Neutrophil (primary cell): ENCODE data around the gene PDK2.

ENCODE experiments used
- H3K27ac ChIP-seq: fragments of 200-600 bp; sonication (generic); 2 replicates; pipeline ENCODE4 v1.5.1; 2016; ENCODE audit warnings: mild to moderate bottlenecking, moderate library complexity
- H3K27me3 ChIP-seq: fragments of 200-600 bp; sonication (generic); 2 replicates; pipeline ENCODE4 v1.6.0; 2016; ENCODE audit warnings: mild to moderate bottlenecking
- H3K36me3 ChIP-seq: fragments of 200-600 bp; sonication (generic); 2 replicates; pipeline ENCODE4 v1.5.1; 2017
- H3K4me1 ChIP-seq, 2 experiments: fragments of 200-600 bp in 1 of 2; sonication (generic) in 1 of 2; 1 replicate in 1 of 2; 2 replicates in 1 of 2; pipeline versions ENCODE4 v1.5.1 to v1.6.1; 2013 to 2016; ENCODE audit warnings: low read depth in 1 of 2, low read length in 1 of 2, mild to moderate bottlenecking in 1 of 2, moderate library complexity in 1 of 2; ENCODE audit not compliant: control insufficient read depth in 1 of 2, insufficient read depth in 1 of 2
- H3K4me3 ChIP-seq, 2 experiments: fragments of 200-600 bp in 1 of 2; sonication (generic) in 1 of 2; 1 replicate in 1 of 2; 2 replicates in 1 of 2; pipeline ENCODE4 v1.5.1; 2013 to 2016; ENCODE audit warnings: low read depth in 1 of 2, low read length in 1 of 2, mild to moderate bottlenecking in 1 of 2, moderate library complexity in 1 of 2
- H3K9me3 ChIP-seq: fragments of 200-600 bp; sonication (generic); 2 replicates; pipeline ENCODE4 v1.5.1; 2016
- CTCF ChIP-seq: fragments of 200-600 bp; sonication (generic); IDR thresholded peaks from 2 replicates; pipeline ENCODE4 v1.5.1; 2016; ENCODE audit warnings: antibody characterized with exemption

The PDK2 gene

GRCh38 chr17:50132104-50132794 lies 37.1 kb downstream of the PDK2 start:
- H3K4me1 ChIP-seq, result peaks cover 14 to 31% of the 10 kb centered on the region in 2 experiments
- no peak for TF ChIP-seq CTCF
- no peak overlapping the region for H3K27ac ChIP-seq
- no peaks in the 10 kb centered on the region for H3K9me3 ChIP-seq
- H3K27me3 ChIP-seq, result peaks cover 49% of the 10 kb centered on the region
- no peak overlapping the region for H3K4me3 ChIP-seq
- H3K36me3 ChIP-seq, result peaks cover 49% of the 10 kb centered on the region

GRCh38 chr17:50133028-50133768 lies 38.0 kb downstream of the PDK2 start:
- Histone ChIP-seq H3K9me3 (no peaks in the 10 kb centered on the region), H3K27me3 (peaks cover 40% of the 10 kb centered on the region), H3K27ac (peak overlapping the region; percentile 12), H3K36me3 (peaks cover 58% of the 10 kb centered on the region), H3K4me1 (peaks cover 7 to 22% of the 10 kb centered on the region in 2 experiments), H3K4me3 (no peak overlapping the region)
- TF ChIP-seq CTCF, result no peak

GRCh38 chr17:50133769-50134099 lies 38.6 kb downstream of the PDK2 start:
- H3K9me3 ChIP-seq, result no peaks in the 10 kb centered on the region
- no peak overlapping the region for H3K4me3 ChIP-seq
- H3K36me3 ChIP-seq, result peaks cover 64% of the 10 kb centered on the region
- H3K27me3 ChIP-seq, result peaks cover 34% of the 10 kb centered on the region
- no peak overlapping the region for H3K27ac ChIP-seq
- H3K4me1 ChIP-seq, result peaks cover 3 to 16% of the 10 kb centered on the region in 2 experiments
- no peak for TF ChIP-seq CTCF

GRCh38 chr17:50134206-50135110 lies 39.3 kb downstream of the PDK2 start:
- Histone ChIP-seq H3K36me3 (peaks cover 71% of the 10 kb centered on the region), H3K9me3 (no peaks in the 10 kb centered on the region), H3K4me1 (peaks cover 0 to 9% of the 10 kb centered on the region in 2 experiments), H3K4me3 (no peak overlapping the region), H3K27me3 (peaks cover 27% of the 10 kb centered on the region), H3K27ac (no peak overlapping the region)
- no peak for TF ChIP-seq CTCF

- H3K36me3 ChIP-seq, result peaks cover 81% of the 10 kb centered on the region
- H3K4me1 ChIP-seq, result peaks cover 8 to 9% of the 10 kb centered on the region in 2 experiments
- peaks cover 17% of the 10 kb centered on the region for H3K27me3 ChIP-seq
- H3K9me3 ChIP-seq, result no peaks in the 10 kb centered on the region
- H3K27ac ChIP-seq, result no peak overlapping the region
- no peak for TF ChIP-seq CTCF
- no peak overlapping the region for H3K4me3 ChIP-seq
Measured at GRCh38 chr17:50135316-50136095, 40.4 kb downstream of the PDK2 start.
